Measurements from ENCODE around the gene TMPRSS11D.

GRCh38 chr4:67892905-67893304, 9.1 kb upstream of the TMPRSS11D start:
- no peak for TF ChIP-seq CTCF (IDR thresholded peaks at IDR 0.05)
- no peak for TF ChIP-seq EP300 (IDR thresholded peaks at IDR 0.05; ENCODE audit: low read depth)
- TF ChIP-seq POLR2AphosphoS5 (IDR thresholded peaks at IDR 0.05): no peak
- no peak for TF ChIP-seq POLR2A (IDR thresholded peaks at IDR 0.05)

All from transverse colon (tissue), 4 donors.